ENCODE results near the gene CASK.

The CASK gene

GRCh38 chrX:41603596-41603995, 319.8 kb downstream of the CASK start:
- Histone ChIP-seq H3K4me3 (ENCODE audit: low read depth, low read length) (no peak overlapping the region), H3K36me3 (replicated peaks) (no peaks in the 10 kb centered on the region), H3K27me3 (replicated peaks) (no peaks in the 10 kb centered on the region), H3K27ac (no peak overlapping the region)
- in situ Hi-C loops (cut with HindIII; ENCODE audit: low pct_ligation_motif_present, low sequenced_read_pairs), result no loop called here
- no peak for TF ChIP-seq CTCF (IDR thresholded peaks at IDR 0.05; ENCODE audit: low read depth, low read length, missing control alignments)
- DNase-seq, result no peak

GRCh38 chrX:41602816-41603345, 320.5 kb downstream of the CASK start:
- Histone ChIP-seq H3K4me3 (ENCODE audit: low read depth, low read length) (no peak overlapping the region), H3K36me3 (replicated peaks) (no peaks in the 10 kb centered on the region), H3K27ac (no peak overlapping the region), H3K27me3 (replicated peaks) (no peaks in the 10 kb centered on the region)
- no peak for TF ChIP-seq CTCF (IDR thresholded peaks at IDR 0.05; ENCODE audit: low read depth, low read length, missing control alignments)
- in situ Hi-C loops (cut with HindIII; ENCODE audit: low pct_ligation_motif_present, low sequenced_read_pairs), result no loop called here
- DNase-seq, result no peak

GRCh38 chrX:41600291-41600690, 323.1 kb downstream of the CASK start:
- Histone ChIP-seq H3K27me3 (replicated peaks) (no peaks in the 10 kb centered on the region), H3K4me3 (ENCODE audit: low read depth, low read length) (no peak overlapping the region), H3K36me3 (replicated peaks) (no peaks in the 10 kb centered on the region), H3K27ac (peak overlapping the region; percentile 6)
- TF ChIP-seq CTCF (IDR thresholded peaks at IDR 0.05; ENCODE audit: low read depth, low read length, missing control alignments), result no peak
- in situ Hi-C loops (cut with HindIII; ENCODE audit: low pct_ligation_motif_present, low sequenced_read_pairs), result no loop called here
- DNase-seq, result peak; percentile 52

GRCh38 chrX:41599507-41599906, 323.8 kb downstream of the CASK start:
- in situ Hi-C loops (cut with HindIII; ENCODE audit: low pct_ligation_motif_present, low sequenced_read_pairs), result no loop called here
- no peak for TF ChIP-seq CTCF (IDR thresholded peaks at IDR 0.05; ENCODE audit: low read depth, low read length, missing control alignments)

GRCh38 chrX:41596596-41596995, 326.8 kb downstream of the CASK start:
- Histone ChIP-seq H3K27ac (no peak overlapping the region), H3K4me3 (ENCODE audit: low read depth, low read length) (no peak overlapping the region), H3K36me3 (replicated peaks) (no peaks in the 10 kb centered on the region), H3K27me3 (replicated peaks) (no peaks in the 10 kb centered on the region)
- DNase-seq, result peak; percentile 36
- in situ Hi-C loops (cut with HindIII; ENCODE audit: low pct_ligation_motif_present, low sequenced_read_pairs), result no loop called here
- TF ChIP-seq CTCF (IDR thresholded peaks at IDR 0.05; ENCODE audit: low read depth, low read length, missing control alignments), result no peak

More at GRCh38 chrX:41599507-41599906, 323.8 kb downstream of the CASK start:
- no peak for DNase-seq
- Histone ChIP-seq H3K27me3 (replicated peaks) (no peaks in the 10 kb centered on the region), H3K27ac (no peak overlapping the region), H3K36me3 (replicated peaks) (no peaks in the 10 kb centered on the region), H3K4me3 (ENCODE audit: low read depth, low read length) (no peak overlapping the region)

GRCh38 chrX:41594634-41595033, 328.7 kb downstream of the CASK start:
- no peaks in the 10 kb centered on the region for H3K36me3 ChIP-seq (replicated peaks)
- in situ Hi-C loops (cut with HindIII; ENCODE audit: low pct_ligation_motif_present, low sequenced_read_pairs), result no loop called here
- no peak overlapping the region for H3K27ac ChIP-seq
- DNase-seq, result no peak
- no peak overlapping the region for H3K4me3 ChIP-seq (ENCODE audit: low read depth, low read length)
- TF ChIP-seq CTCF (IDR thresholded peaks at IDR 0.05; ENCODE audit: low read depth, low read length, missing control alignments), result no peak
- H3K27me3 ChIP-seq (replicated peaks), result no peaks in the 10 kb centered on the region
